ENCODE measurements around the gene MMAB. TPM values are rescaled to one million over a fixed set of nuclear protein-coding genes. Genes with fewer than 3 reads are reported as not detected.

The MMAB gene
- total RNA-seq, 1 experiment from 2014 or later: 83.0 TPM

DNA sequence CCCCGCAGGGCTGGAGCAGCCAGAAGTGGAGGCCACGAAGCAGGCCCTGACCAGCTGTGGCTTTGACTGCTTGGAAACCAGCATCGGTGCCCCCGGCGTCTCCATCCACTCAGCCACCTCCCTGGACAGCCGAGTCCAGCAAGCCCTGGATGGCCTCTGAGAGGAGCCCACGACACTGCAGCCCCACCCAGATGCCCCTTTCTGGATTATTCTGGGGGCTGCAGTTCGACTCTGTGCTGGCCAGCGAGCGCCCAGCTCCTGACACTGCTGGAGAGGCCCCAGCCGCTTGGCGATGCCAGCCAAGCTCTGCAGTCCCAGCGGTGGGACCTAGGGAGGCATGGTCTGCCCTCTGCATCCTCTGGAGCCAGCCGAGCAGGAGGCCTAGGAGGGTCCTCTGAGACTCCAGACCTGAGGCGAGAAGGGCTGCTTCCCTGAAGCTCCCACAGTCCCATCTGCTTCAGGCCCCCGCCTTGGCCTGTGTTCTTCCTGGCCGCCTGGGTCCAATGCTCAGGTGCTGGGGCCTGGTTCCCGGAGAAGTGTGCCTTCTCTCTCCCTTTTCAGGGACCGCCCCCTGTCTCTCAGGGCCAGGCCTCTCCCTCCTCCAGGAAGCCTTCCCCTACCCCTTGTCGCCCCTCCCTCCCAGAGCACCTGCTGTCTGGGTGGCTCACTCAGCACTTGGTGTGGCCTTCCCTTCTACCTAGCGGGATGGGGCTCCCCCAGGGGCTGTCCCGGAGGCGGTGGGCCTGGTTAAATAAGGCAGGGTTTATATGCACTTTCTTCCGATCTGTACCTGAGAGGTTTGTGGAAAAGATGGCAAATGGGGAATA, 23.3 kb upstream of the MMAB start:
- BruUV-seq (replicated peaks): no TSS peak
- H3K9ac ChIP-seq (ENCODE audit: low read length): no peak overlapping the region
- no peaks in the 10 kb centered on the region for H3K4me1 ChIP-seq (ENCODE audit: insufficient read depth, low read length)
- H3K9me3 ChIP-seq (ENCODE audit: low read length): no peaks in the 10 kb centered on the region
- intact Hi-C loops (cut with micrococcal nuclease): loop anchor here (1.0 kb wide), 2 partner anchors 118 to 179 kb away; no protein-coding TSS in a partner anchor
- no peak for ATAC-seq
- H3K79me2 ChIP-seq (ENCODE audit: low read length): no peaks in the 10 kb centered on the region
- no peaks in the 10 kb centered on the region for H3K27me3 ChIP-seq (ENCODE audit: low read length)
- TF ChIP-seq EZH2phosphoT487 (IDR thresholded peaks at IDR 0.05; ENCODE audit: borderline replicate concordance, low read length): no peak
- TF ChIP-seq EZH2 (IDR thresholded peaks at IDR 0.05; ENCODE audit: low read length, unreplicated experiment): no peak
- TF ChIP-seq, protein P1, sequence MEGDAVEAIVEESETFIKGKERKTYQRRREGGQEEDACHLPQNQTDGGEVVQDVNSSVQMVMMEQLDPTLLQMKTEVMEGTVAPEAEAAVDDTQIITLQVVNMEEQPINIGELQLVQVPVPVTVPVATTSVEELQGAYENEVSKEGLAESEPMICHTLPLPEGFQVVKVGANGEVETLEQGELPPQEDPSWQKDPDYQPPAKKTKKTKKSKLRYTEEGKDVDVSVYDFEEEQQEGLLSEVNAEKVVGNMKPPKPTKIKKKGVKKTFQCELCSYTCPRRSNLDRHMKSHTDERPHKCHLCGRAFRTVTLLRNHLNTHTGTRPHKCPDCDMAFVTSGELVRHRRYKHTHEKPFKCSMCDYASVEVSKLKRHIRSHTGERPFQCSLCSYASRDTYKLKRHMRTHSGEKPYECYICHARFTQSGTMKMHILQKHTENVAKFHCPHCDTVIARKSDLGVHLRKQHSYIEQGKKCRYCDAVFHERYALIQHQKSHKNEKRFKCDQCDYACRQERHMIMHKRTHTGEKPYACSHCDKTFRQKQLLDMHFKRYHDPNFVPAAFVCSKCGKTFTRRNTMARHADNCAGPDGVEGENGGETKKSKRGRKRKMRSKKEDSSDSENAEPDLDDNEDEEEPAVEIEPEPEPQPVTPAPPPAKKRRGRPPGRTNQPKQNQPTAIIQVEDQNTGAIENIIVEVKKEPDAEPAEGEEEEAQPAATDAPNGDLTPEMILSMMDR (conservative IDR thresholded peaks at IDR 0.05; ENCODE audit: low read depth, low read length): no peak
- no peak overlapping the region for H3K4me3 ChIP-seq (ENCODE audit: low read length)
- H3K36me3 ChIP-seq (ENCODE audit: low read depth, low read length): no peaks in the 10 kb centered on the region
- ChIA-PET CTCF (interaction anchor here (0.5 to 1.6 kb wide), 6 partner anchors 42 to 178 kb away, joined by 3 to 28 read pairs (median 6); partner anchors contain the start of gene FAM222A), POLR2A (ENCODE audit: unreplicated experiment) (no interaction called here)
- H2AFZ ChIP-seq (ENCODE audit: low read length): no peak overlapping the region
- no peaks in the 10 kb centered on the region for H4K20me1 ChIP-seq (ENCODE audit: low read length)
- no peak overlapping the region for H3K27ac ChIP-seq (ENCODE audit: low read length)
- no peaks in the 10 kb centered on the region for H3K9me2 ChIP-seq (replicated peaks; ENCODE audit: low read length)
- no peak for DNase-seq
- H3F3A ChIP-seq (ENCODE audit: low read length, unreplicated experiment): no peaks in the 10 kb centered on the region
- H3K4me2 ChIP-seq (ENCODE audit: low read length): no peak overlapping the region

DNA sequence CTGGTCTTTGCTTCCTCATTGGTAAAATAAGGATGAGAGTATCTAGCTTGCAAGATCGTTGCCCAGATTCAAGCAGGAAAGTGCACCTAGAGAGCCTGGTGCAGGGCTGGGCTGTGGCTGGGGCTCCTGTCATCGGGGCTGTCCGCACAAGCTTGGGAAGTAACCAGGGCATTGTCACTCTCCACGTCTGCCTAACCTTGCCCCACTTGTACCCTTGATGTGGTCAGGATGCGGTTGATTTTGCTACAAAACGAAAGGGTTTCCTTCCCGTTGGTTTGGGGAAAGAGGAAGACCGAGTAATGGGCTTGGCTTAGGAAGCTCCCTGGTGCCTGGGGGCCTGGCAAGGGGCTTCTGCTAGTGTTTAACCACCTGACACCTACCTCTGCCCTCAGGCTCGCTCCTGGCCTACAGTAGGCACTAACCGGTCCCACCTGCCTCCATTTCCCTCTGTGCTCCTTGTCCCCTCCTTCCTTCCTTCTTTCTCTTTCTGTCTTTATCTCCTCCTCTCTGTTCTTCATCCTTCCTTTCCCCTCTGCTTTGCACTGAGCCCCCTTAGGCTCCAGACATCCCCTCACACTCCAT, 22.1 kb upstream of the MMAB start:
- H3K79me2 ChIP-seq (ENCODE audit: low read length): no peaks in the 10 kb centered on the region
- TF ChIP-seq EZH2 (IDR thresholded peaks at IDR 0.05; ENCODE audit: low read length, unreplicated experiment): no peak
- no peak for TF ChIP-seq EZH2phosphoT487 (IDR thresholded peaks at IDR 0.05; ENCODE audit: borderline replicate concordance, low read length)
- TF ChIP-seq, protein P1 (conservative IDR thresholded peaks at IDR 0.05; ENCODE audit: low read depth, low read length): no peak
- no peaks in the 10 kb centered on the region for H3F3A ChIP-seq (ENCODE audit: low read length, unreplicated experiment)
- intact Hi-C loops (cut with micrococcal nuclease): no loop called here
- H3K27me3 ChIP-seq (ENCODE audit: low read length): no peaks in the 10 kb centered on the region
- POLR2A ChIA-PET (ENCODE audit: unreplicated experiment): no interaction called here
- H4K20me1 ChIP-seq (ENCODE audit: low read length): no peaks in the 10 kb centered on the region
- BruUV-seq (replicated peaks): no TSS peak
- DNase-seq (no peak), ATAC-seq (no peak)
- no peak overlapping the region for H3K4me2 ChIP-seq (ENCODE audit: low read length)
- no peaks in the 10 kb centered on the region for H3K9me3 ChIP-seq (ENCODE audit: low read length)
- H3K27ac ChIP-seq (ENCODE audit: low read length): no peak overlapping the region
- H3K9me2 ChIP-seq (replicated peaks; ENCODE audit: low read length): no peaks in the 10 kb centered on the region
- no peaks in the 10 kb centered on the region for H3K36me3 ChIP-seq (ENCODE audit: low read depth, low read length)
- H3K4me3 ChIP-seq (ENCODE audit: low read length): no peak overlapping the region
- CTCF ChIA-PET: no interaction called here
- H3K9ac ChIP-seq (ENCODE audit: low read length): no peak overlapping the region
- no peaks in the 10 kb centered on the region for H3K4me1 ChIP-seq (ENCODE audit: insufficient read depth, low read length)
- no peak overlapping the region for H2AFZ ChIP-seq (ENCODE audit: low read length)
